OCI-LY1 (cell line): ENCODE data around the gene IGF1.

Experiments
- H2AFZ ChIP-seq: fragments of 200-600 bp; sonication (generic), shearing (Covaris generic); 2 replicates; pipeline ENCODE4 v1.6.0; 2014; ENCODE audit warnings: antibody characterized with exemption, mild to moderate bottlenecking, low read length
- H3F3A ChIP-seq: fragments of 200-600 bp; sonication (generic), shearing (Covaris generic); 2 replicates; pipeline ENCODE4 v1.6.0; 2014; ENCODE audit warnings: mild to moderate bottlenecking, antibody characterized with exemption, low read length, moderate library complexity; ENCODE audit not compliant: insufficient read depth
- H3K27ac ChIP-seq: fragments of 200-600 bp; sonication (generic); 2 replicates; pipeline ENCODE4 v1.5.1; 2014; ENCODE audit warnings: low read length, mixed run types, mild to moderate bottlenecking, low read depth; ENCODE audit not compliant: poor library complexity, severe bottlenecking
- H3K27me3 ChIP-seq: fragments of 200-600 bp; sonication (generic); 2 replicates; pipeline ENCODE4 v1.6.0; 2014; ENCODE audit warnings: antibody characterized with exemption, mild to moderate bottlenecking, low read length, moderate library complexity; ENCODE audit not compliant: insufficient read depth
- H3K36me3 ChIP-seq: fragments of 200-600 bp; sonication (generic); 2 replicates; pipeline ENCODE4 v1.6.1; 2014; ENCODE audit warnings: mild to moderate bottlenecking, antibody characterized with exemption, low read length, moderate library complexity, mixed read lengths; ENCODE audit not compliant: insufficient read depth
- H3K4me1 ChIP-seq: fragments of 200-600 bp; sonication (generic); 2 replicates; pipeline ENCODE4 v1.5.1; 2014; ENCODE audit warnings: mild to moderate bottlenecking, low read length, moderate library complexity; ENCODE audit not compliant: insufficient read depth, severe bottlenecking
- H3K4me2 ChIP-seq: fragments of 200-600 bp; sonication (generic), shearing (Covaris generic); 2 replicates; pipeline ENCODE4 v1.6.1; 2014; ENCODE audit warnings: low read length
- H3K4me3 ChIP-seq: fragments of 200-600 bp; sonication (generic); 2 replicates; pipeline ENCODE4 v1.5.1; 2014; ENCODE audit warnings: low read length, low read depth, mild to moderate bottlenecking, mixed read lengths; ENCODE audit not compliant: poor library complexity, severe bottlenecking
- H3K79me2 ChIP-seq: fragments of 200-600 bp; shearing (Covaris generic); 2 replicates; pipeline ENCODE4 v1.6.1; 2016; ENCODE audit warnings: mixed run types, low read length, mixed read lengths; ENCODE audit not compliant: insufficient read depth
- H3K9ac ChIP-seq: fragments of 200-600 bp; sonication (generic), shearing (Covaris generic); 2 replicates; pipeline ENCODE4 v1.6.1; 2014; ENCODE audit warnings: mild to moderate bottlenecking, low read length, mixed read lengths
- H3K9me2 ChIP-seq: fragments of 200-600 bp; sonication (generic), shearing (Covaris generic); 2 replicates; pipeline ENCODE4 v1.6.1; 2014; ENCODE audit warnings: low read depth, mild to moderate bottlenecking, low read length, mixed read lengths
- H3K9me3 ChIP-seq: fragments of 200-600 bp; shearing (Covaris generic); 2 replicates; pipeline ENCODE4 v1.6.1; 2014; ENCODE audit warnings: low read length, mixed read lengths
- H4K20me1 ChIP-seq: fragments of 200-600 bp; sonication (generic), shearing (Covaris generic); 2 replicates; pipeline ENCODE4 v1.6.0; 2016; ENCODE audit warnings: mild to moderate bottlenecking, low read length; ENCODE audit not compliant: insufficient read depth
- EZH2 ChIP-seq: fragments of 200-600 bp; sonication (generic), shearing (Covaris generic); IDR thresholded peaks from 2 replicates; pipeline ENCODE4 v1.8.0; 2017; ENCODE audit warnings: borderline replicate concordance, mixed run types, mild to moderate bottlenecking, antibody characterized with exemption, low read length, moderate library complexity, mixed read lengths
- TF ChIP-seq, protein P1 (sequence below): fragments of 200-600 bp; sonication (generic), shearing (Covaris generic); IDR thresholded peaks from 2 replicates; pipeline ENCODE4 v1.5.1; 2017; ENCODE audit warnings: mild to moderate bottlenecking, antibody characterized with exemption, low read length, moderate library complexity, mixed read lengths

IGF1 gene

DNA sequence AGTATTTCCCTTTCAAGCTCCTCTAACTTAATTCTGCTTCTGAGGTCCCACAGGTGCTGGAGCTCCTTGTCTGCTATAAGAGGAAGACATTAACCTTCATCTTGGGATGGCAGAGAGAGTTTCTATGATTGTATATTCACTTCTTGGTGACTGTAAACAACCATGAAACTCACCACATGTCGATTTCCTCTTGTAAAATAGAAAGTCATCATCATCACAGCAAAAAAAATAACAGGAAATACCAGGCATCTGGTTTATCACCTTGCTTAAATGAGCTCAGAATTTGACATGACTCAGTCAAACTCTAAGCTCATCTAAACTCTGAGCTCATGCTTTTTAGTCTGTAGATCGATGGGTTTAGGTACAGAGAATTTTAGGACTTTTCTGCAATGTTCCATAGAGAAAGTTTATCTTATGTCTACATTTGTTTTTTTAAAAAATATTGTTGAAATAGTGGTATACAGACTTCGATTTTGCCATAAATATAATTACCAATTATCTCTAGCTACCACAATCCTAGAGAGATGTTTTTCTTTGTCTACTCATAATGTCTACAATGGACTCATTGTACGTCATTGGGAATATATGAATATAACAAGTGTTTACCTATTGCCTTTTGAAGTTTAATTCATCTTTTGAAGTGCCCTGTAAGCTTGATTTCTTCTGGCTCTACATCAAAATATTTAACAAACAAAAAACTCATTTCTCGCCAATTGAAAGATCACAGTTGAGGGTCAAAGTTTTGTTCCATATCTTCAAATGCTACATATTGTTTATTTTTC is 58.4 kb downstream of the IGF1 start:
- no peaks in the 10 kb centered on the region for H3K4me1 ChIP-seq
- TF ChIP-seq EZH2 = no peak
- TF ChIP-seq, protein P1, sequence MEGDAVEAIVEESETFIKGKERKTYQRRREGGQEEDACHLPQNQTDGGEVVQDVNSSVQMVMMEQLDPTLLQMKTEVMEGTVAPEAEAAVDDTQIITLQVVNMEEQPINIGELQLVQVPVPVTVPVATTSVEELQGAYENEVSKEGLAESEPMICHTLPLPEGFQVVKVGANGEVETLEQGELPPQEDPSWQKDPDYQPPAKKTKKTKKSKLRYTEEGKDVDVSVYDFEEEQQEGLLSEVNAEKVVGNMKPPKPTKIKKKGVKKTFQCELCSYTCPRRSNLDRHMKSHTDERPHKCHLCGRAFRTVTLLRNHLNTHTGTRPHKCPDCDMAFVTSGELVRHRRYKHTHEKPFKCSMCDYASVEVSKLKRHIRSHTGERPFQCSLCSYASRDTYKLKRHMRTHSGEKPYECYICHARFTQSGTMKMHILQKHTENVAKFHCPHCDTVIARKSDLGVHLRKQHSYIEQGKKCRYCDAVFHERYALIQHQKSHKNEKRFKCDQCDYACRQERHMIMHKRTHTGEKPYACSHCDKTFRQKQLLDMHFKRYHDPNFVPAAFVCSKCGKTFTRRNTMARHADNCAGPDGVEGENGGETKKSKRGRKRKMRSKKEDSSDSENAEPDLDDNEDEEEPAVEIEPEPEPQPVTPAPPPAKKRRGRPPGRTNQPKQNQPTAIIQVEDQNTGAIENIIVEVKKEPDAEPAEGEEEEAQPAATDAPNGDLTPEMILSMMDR = no peak
- H2AFZ ChIP-seq = no peak overlapping the region
- no peaks in the 10 kb centered on the region for H3F3A ChIP-seq
- H4K20me1 ChIP-seq = no peaks in the 10 kb centered on the region
- no peak overlapping the region for H3K4me3 ChIP-seq
- H3K4me2 ChIP-seq = no peak overlapping the region
- no peaks in the 10 kb centered on the region for H3K9me3 ChIP-seq
- H3K27ac ChIP-seq = no peak overlapping the region
- H3K9ac ChIP-seq = no peak overlapping the region
- H3K79me2 ChIP-seq = no peaks in the 10 kb centered on the region
- no peaks in the 10 kb centered on the region for H3K36me3 ChIP-seq
- H3K27me3 ChIP-seq = no peaks in the 10 kb centered on the region
- H3K9me2 ChIP-seq = no peaks in the 10 kb centered on the region

DNA sequence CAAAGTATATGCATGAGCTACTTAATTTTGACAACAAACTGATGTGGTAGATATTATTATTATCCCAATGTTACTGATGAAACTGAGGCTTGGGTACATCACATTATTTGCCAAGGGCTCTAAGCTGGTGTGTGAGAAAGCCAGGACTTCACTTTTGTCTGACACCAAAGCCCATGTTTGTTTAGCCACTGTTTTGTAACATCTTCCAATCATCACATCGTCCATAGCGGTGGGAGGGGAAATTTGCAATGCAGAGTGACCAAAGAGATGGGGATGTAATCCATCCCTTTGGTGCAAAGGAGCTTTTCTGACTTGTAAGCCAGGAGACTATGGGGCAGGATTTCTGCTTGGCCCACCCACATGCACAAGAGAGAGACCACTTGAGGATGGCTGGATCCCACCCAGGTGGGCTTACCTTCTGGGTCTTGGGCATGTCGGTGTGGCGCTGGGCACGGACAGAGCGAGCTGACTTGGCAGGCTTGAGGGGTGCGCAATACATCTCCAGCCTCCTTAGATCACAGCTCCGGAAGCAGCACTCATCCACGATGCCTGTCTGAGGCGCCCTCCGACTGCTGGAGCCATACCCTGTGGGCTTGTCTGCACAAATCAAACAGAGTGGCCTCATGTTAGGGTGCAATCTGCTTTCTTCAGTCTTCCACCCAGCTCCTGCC is 61.1 kb downstream of the IGF1 start:
- no peaks in the 10 kb centered on the region for H3K79me2 ChIP-seq
- no peak for TF ChIP-seq EZH2
- TF ChIP-seq, protein P1 = no peak
- H3K4me1 ChIP-seq = no peaks in the 10 kb centered on the region
- no peaks in the 10 kb centered on the region for H3K36me3 ChIP-seq
- no peaks in the 10 kb centered on the region for H3K9me3 ChIP-seq
- H4K20me1 ChIP-seq = no peaks in the 10 kb centered on the region
- no peaks in the 10 kb centered on the region for H3F3A ChIP-seq
- no peak overlapping the region for H3K4me2 ChIP-seq
- H2AFZ ChIP-seq = no peak overlapping the region
- no peak overlapping the region for H3K27ac ChIP-seq
- H3K9me2 ChIP-seq = no peaks in the 10 kb centered on the region
- H3K27me3 ChIP-seq = no peaks in the 10 kb centered on the region
- H3K4me3 ChIP-seq = no peak overlapping the region
- H3K9ac ChIP-seq = no peak overlapping the region

DNA sequence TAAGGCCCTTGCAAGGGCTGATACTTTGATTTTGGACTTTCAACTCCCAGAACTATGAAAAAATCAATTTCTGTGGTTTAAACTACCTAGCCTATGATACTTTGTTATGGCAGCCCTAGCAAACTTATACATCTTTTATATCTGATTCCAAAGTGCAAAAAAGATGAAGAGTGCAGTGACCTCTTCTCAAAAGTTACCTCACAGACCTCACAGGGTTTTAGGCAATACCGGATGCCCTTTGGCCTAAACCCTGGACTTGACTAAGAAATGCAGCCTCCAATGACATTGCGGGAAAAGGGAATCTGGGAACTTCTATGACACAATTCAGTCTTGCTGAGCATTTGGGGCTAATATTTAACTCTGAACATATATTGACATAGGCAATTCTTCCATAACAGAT is 63.3 kb downstream of the IGF1 start:
- no peak overlapping the region for H3K27ac ChIP-seq
- H3K79me2 ChIP-seq = no peaks in the 10 kb centered on the region
- no peaks in the 10 kb centered on the region for H3K27me3 ChIP-seq
- H3K9me3 ChIP-seq = no peaks in the 10 kb centered on the region
- H3K9me2 ChIP-seq = no peaks in the 10 kb centered on the region
- TF ChIP-seq, protein P1 = no peak
- no peak for TF ChIP-seq EZH2
- H4K20me1 ChIP-seq = no peaks in the 10 kb centered on the region
- no peaks in the 10 kb centered on the region for H3K36me3 ChIP-seq
- no peak overlapping the region for H2AFZ ChIP-seq
- no peak overlapping the region for H3K4me3 ChIP-seq
- H3F3A ChIP-seq = no peaks in the 10 kb centered on the region
- H3K9ac ChIP-seq = no peak overlapping the region
- H3K4me1 ChIP-seq = no peaks in the 10 kb centered on the region
- H3K4me2 ChIP-seq = no peak overlapping the region
